CD4-positive, alpha-beta T cell treated with Interferon gamma for 1 hour (primary cell): Measurements from ENCODE around the gene HIGD2B.
"Not testable (repeated sequence)": the region's sequence is repeated elsewhere in the genome, so short reads cannot be mapped to it uniquely, and the experiment has no call there.

Experiments used
- DNase-seq: peaks from one replicate; pipeline ENCODE4 v3.0.0-alpha.2; 2020

HIGD2B gene

DNA sequence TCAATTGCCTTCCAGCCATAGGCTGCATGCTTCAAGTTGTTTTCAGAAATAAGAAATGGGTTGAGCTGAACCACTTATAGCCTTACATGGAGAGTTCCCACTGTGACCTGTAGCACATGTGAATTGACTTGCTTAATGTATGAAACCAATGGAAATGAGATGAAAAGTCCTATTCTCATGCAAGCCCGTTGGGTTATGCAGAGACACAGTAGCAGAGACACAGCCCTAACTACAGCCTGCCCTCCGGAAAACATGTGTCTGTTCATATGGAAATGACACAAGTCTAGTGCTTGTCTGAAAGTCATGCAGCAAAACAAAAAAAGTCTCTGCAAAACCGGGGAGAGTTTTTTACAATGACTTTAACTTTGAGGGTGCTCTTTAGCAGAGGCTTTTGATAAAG lies 14.5 kb downstream of the HIGD2B start:
- DNase-seq = no peak

DNA sequence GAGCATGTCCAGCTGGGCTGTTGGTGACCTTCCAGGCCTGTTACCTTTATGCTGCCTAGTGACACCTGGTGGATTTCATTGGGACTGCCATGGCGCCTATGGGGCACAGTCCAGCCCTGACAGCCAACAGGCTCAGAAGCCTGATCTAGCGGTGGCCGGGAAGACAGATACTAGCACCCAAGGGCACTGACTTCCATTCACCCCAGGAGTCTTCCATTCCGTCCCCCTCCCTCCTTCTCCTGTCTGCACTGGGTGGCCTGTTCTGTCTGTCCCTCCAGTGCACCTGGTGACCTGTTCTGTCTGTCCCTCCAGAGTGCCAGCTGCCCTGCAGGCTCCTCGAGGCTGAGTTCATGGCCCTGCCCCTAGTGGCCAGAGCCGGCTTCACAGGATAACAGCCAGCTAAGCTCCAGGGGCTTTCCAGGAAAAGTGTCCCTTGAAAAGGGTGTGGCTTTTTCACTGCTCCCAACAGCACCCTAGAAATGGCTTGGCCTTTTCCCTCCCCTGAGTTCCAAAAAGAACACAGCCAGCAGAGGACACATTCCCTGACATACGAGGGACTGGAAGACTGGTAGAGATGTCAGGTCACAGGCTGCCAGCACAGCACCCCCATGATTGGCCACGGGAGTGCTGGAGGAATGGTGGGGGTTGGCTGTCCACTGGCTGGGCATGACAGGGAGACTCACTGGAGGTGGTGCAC lies 15.2 kb downstream of the HIGD2B start:
- peak; percentile 62 for DNase-seq

DNA sequence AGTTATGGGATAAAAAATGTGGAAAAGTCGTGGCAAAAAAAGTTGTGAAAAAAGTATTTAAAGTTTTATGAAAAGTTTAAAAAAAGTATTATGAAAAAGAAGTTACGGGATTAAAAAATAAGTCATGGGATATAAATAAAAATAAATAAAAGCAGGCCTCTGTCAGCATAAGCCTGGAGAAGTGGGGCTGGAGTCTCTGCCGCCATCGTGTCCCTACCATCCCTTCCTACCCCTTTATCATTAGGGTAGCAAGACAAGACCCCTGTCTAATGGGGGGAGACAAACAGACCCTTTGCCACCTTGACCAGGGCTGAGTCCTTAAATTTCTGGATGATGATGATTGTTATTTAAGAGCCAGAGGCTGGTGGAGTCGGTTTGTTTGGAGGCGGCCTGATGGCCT lies 16.2 kb downstream of the HIGD2B start:
- DNase-seq = not testable (repeated sequence)

DNA sequence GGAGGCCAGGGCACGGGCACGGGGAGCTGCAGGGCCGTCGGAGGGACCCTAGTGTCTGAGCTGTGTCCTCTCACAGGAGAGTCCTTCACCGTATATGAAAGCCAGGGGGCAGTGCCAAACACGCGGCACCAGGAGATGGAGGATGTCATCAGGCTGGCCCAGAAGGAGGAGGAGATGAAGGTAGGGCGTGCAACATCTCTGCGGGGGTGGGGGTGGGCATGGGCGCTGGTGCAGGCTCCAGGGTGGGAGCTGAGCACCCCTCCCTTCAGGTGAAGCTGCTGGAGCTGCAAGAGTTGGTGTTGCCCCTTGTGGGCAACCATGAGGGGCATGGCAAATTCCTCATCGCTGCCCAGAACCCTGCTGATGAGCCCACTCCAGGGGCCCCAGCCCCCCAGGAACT lies 20.3 kb downstream of the HIGD2B start:
- not testable (repeated sequence) for DNase-seq

DNA sequence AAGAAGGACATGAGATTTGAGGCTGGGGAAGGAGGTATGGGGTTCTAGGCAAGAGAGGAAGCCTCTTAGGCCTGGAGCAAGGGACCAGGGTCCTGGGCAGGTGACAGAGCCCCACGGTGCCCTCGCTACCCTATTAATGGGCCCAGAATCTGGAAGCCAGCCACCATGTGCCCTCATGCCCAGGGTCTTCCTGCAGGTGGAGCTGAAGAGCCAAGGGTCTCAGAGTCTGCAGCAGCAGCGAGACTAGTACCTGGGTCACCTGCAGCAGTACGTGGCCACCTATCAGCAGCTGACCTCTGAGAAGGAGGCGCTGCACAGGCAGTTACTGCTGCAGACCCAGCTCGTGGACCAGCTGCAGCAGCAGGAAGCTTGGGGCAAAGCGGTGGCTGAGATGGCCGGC lies 22.1 kb downstream of the HIGD2B start:
- DNase-seq = not testable (repeated sequence)

DNA sequence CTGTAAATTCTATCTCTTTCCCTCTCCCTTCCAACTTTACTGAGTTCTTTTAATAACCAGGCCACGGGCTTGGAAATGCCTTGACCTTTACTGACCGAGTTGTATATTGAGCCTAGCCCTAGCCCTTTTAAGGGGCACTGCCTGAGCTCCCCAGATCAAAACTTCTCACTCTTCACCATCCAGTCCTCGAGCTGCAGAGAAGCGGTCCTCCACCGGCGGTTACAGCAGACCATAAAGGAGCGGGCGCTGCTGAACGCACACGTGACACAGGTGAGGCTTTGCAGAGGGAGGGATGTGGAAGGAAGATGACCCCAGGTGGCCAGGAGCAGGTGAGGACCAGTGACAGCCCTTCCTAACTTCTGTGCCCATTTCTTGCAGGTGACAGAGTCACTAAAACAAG lies 24.9 kb downstream of the HIGD2B start:
- DNase-seq = not testable (repeated sequence)

DNA sequence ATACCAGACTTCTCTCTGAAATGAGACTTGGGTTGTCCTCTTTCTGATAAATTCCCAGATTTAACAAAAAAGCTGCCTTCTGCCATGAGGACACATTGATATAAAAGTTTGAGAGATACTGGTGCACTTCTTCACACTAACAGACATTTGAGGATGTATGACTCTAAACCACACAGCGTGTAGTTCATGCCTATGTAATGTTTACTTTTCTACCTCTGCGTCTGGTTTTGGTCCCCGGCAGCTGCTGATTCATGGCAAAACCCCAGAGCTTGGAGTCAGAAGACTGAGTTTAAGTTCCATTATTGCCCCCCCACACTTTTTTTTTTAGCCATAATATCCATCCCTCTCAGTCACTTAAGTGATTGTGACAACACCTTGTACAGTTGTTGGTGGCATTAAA lies 30.0 kb downstream of the HIGD2B start:
- not testable (repeated sequence) for DNase-seq

DNA sequence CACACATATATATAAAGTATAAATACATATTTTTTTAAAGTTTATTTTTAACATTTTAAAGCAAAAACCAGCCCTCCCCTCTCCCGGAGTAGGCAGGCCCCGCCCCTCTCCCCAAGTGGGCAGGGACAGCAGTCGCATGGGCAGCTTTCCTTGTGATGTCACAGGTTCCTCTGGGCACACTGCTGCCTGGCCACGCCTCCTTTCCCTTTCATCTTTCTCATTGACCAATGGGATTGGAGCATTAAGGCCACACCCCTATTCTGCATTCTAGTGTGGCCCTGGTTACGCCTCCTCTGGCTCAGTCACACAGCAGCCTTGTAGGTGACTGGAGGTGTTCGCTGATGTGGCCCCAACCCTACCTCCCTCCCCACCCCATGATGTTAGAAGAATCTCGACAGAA lies 31.6 kb downstream of the HIGD2B start, which contains the start of gene GOLGA6B:
Gene GOLGA6B, plus strand, starts transcription at position 301 of the 400 bp plus-strand sequence. Its CDS starts 41 bp downstream, at position 342.
- DNase-seq = not testable (repeated sequence)

DNA sequence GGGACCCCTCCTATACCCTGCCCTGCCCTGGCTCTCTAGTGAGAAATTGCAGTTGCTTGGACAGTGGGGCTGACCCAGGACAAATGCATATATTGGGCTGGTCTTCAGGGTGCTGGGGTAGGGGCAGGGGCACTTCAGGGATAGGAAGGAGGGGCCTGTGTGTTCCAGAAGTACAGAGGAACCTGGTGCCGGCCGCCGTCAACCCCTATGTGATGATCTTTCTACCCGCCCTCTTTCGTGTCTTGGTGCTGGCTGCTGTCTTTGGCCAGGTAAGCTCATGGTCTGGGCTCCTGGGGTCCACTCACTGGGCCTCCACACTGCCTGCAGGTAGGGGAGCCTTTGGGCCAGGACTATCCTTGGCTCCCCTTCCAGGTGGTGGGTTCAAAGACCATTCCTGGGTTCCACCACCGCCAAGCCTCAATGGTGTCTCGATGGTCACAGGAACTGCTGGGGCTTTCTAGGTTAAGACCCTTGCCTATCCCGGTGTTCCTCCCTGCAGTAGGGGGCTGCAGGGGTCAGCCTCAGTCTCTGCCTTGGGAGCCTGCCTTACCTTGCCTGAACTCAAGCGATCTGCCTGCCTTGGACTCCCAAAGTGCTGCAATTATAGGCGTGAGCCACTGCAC lies 37.2 kb downstream of the HIGD2B start:
- DNase-seq = not testable (repeated sequence)

DNA sequence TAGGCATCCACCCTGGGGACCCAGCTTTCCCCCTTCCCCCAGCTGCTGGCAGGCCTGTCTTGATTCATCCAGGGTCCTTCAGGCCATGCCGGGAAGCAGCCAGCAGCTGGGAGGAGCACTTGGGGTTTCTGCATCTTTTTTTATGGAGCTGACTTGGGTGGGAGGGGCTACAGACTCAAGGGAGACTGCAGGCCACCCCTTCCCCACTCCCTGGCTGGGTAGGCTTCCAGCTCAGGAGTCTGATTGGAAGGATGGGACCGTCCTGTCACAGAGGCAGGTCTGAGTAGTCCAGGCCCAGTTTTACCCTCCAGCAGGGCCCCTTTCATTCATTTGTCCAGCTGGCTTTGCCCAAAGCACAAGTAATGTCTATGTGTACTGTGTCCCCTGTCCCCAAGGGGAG lies 43.7 kb downstream of the HIGD2B start:
- not testable (repeated sequence) for DNase-seq

DNA sequence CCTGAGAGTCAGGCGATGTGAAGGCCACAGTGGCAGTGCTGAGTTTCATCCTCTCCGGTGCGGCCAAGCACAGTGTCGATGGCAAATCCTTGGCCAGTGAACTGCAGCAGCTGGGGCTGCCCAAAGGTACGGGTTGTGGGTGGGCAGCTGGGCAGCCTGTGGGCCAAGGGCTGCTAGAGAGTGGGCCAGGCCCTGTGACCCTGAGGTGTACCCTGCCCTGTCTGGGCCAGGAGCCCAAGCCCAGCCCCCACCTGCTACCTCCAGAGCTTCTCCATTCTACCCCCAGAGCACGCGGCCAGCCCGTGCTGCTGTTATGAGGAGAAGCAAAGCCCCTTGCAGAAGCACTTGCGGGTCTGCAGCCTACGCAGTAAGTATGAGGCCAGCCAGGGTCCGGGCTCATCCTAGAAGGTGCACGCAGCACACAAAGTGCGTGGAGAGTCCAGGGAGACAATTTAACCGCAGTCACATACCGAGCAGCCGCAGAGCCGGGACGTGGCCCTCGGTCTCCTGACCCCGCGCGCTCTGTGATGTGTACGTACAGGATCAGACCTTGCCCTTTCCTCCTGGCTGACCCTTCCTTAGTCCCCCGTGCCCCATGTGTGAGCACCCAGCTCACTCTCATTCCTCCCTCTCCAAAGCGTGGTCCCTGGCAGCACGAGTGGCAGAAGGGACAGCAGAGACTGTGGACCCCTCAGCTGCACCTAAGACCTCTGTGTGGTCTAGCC lies 46.1 kb downstream of the HIGD2B start:
- DNase-seq = not testable (repeated sequence)

DNA sequence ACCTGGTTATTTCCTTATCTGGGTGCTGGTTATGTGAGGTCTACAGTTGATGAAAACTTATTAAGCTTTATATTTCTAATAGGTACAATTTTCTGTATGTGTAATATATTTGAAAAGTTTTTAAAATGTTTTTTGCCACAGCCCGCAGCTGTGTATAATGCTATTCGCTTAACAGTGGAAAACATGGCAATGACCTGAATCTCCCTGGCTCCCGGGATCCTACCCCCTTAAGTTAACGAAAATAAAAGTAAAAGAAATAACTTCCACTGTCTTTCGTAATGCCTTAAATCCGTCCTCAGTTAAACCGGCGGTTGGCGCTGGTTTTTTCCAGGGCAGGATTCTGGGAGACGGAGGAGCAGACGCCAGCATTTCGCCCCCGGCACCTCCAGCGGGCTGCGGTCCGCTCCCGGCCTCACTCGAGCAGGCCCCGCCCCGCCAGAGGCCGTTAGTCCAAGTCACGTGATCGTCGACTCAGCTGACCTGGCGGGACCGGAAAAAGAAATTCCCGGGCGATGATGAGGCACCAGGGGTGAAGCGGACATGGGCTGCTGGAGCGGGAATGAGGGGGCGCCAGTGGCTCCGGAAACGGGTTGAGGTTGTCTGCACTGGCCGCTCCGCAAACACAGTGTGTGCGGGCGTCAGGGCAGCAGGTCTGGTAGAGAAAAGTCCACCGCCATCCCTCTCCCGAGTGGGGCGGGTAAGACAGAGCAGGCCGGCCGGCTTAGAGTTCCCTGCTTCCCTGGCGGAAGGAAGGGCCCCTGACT lies 49.3 kb downstream of the HIGD2B start:
- peak; percentile 64 for DNase-seq

DNA sequence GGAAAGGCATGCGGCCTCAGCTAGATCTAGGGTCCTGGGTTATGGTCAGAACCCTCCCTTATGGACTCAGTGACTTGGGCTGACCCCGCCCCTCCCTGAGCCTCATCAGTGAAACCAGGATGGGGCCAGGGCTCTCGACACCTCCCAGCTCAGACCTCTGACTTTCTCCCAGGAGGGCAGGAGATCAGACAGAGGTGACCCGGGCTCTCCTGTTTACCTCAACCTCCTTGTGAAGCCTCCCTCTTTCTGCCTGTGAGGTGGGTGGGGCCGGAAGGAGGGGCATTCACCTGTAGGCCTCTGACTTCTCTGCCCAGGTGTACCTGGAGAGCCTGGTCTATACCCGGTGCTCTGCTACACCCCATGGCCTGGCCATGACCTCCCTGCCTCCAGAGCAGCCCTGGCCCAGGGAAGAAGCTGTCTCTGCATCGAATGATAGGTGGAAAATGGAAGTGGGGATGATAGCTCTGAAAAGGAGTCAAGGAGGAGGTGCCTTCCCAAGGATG lies 56.9 kb downstream of the HIGD2B start:
- DNase-seq = not testable (repeated sequence)

DNA sequence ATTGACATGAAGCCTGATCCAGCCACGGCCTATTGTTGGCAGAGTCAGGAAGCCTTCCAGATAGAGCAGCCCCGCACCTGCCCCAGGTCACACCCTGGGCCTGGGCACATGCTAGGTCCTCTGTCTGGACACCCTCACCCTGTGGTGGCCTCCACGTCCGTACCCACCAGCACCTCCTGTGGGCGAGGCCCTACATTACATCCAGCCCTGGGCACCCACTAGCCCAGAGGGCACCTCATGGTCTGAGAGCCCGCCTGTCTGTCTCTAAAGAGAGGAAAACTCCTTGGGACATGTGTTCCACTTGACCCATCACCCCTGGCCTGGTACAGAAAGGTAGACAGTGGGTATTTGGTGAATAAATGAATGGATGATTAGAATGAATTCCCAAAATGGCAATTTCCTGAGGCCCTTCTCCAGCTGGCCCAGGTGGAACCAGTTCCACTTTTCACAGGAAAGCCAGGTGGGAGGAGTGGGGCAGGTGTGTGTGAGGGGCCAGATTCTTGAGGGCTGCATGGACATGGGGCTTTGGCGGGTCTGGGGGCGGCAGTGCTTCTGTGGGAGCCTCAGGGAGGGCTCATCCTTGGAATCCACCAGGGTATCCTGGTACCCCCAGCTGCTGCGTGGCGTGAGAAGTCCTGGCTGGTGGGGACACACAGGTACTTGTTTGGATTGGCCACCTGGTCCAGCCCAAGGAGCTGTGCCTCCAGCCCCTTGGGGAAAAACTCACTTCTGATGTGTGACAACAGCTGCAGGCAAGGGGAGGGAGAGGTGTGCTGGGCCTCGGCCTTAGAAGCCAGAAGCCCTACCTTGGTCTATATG lies 57.5 kb downstream of the HIGD2B start:
- DNase-seq = not testable (repeated sequence)

DNA sequence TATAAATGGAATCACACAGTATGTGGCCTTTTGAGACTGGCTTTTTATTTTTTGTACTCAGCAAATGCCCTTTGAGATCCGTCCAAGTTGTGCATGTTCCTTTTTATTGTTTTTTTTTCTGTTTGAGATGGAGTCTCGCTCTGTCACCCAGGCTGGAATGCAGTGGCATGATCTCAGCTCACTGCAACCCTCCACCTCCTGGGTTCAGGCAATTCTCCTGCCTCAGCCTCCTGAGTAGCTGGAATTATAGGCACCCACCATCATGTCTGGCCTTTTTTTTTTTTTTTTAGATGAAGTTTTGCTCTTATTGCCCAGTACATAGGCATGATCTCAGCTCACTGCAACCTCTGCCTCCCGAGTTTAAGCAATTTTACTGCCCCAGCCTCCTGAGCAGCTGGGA lies 59.8 kb downstream of the HIGD2B start:
- DNase-seq = not testable (repeated sequence)
